Dendritic cell treated with granulocyte-macrophage colony-stimulating factor and Interleukin-4, amounts not matched to agents 40 ng/mL and 50 ng/mL, for 4 days (primary cell): ENCODE measurements around the gene ARRDC5.
"Not testable (repeated sequence)": the region's sequence is repeated elsewhere in the genome, so short reads cannot be mapped to it uniquely, and the experiment has no call there.

Experiments
- H3K27ac Mint-ChIP-seq: one replicate; pipeline ENCODE4 v1.8.0; 2022; ENCODE audit warnings: mild to moderate bottlenecking, mixed read lengths
- H3K27me3 Mint-ChIP-seq: one replicate; pipeline ENCODE4 v1.8.0; 2022; ENCODE audit warnings: mild to moderate bottlenecking, mixed read lengths
- H3K36me3 Mint-ChIP-seq: one replicate; pipeline ENCODE4 v1.8.0; 2022; ENCODE audit warnings: low read depth, mixed read lengths
- H3K4me1 Mint-ChIP-seq: one replicate; pipeline ENCODE4 v1.8.0; 2022; ENCODE audit warnings: low read depth, mixed read lengths
- H3K4me3 Mint-ChIP-seq: one replicate; pipeline ENCODE4 v1.8.0; 2022; ENCODE audit warnings: mild to moderate bottlenecking, moderate library complexity, mixed read lengths
- H3K9me3 Mint-ChIP-seq: one replicate; pipeline ENCODE4 v1.8.0; 2022; ENCODE audit warnings: mixed read lengths
- intact Hi-C: fragments of 100-400 bp; cut with micrococcal nuclease; formaldehyde crosslinking; loops from one replicate; pipeline ENCODE4 v1.15.0; 2022

The ARRDC5 gene

DNA sequence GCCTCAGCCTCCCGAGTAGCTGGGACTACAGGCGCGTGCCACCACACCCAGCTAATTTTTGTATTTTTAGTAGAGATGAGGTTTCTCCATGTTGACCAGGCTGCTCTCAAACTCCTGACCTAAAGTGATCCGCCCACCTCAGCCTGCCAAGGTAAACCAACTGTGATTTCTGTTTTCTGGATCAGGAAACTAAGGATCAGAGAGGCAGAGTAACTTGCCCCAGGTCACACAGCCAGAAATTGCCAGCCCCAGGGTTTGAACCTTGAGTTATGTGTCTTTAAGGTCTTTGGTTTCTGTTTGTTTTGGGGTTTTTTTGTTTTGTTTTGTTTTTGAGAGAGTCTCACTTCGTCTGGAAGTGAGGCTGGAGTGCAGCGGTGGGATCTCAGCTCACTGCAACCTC lies 31.0 kb downstream of the ARRDC5 start:
- peaks cover 50% of the 10 kb centered on the region for H3K4me1 Mint-ChIP-seq
- peak overlapping the region; percentile 65 for H3K27ac Mint-ChIP-seq
- H3K27me3 Mint-ChIP-seq, result no peaks in the 10 kb centered on the region
- H3K36me3 Mint-ChIP-seq, result peaks cover 13% of the 10 kb centered on the region
- intact Hi-C loops, result loop anchor here (1.0 kb wide), 2 partner anchors 40 to 160 kb away; no protein-coding TSS in a partner anchor
- no peak overlapping the region for H3K4me3 Mint-ChIP-seq
- H3K9me3 Mint-ChIP-seq, result no peaks in the 10 kb centered on the region

DNA sequence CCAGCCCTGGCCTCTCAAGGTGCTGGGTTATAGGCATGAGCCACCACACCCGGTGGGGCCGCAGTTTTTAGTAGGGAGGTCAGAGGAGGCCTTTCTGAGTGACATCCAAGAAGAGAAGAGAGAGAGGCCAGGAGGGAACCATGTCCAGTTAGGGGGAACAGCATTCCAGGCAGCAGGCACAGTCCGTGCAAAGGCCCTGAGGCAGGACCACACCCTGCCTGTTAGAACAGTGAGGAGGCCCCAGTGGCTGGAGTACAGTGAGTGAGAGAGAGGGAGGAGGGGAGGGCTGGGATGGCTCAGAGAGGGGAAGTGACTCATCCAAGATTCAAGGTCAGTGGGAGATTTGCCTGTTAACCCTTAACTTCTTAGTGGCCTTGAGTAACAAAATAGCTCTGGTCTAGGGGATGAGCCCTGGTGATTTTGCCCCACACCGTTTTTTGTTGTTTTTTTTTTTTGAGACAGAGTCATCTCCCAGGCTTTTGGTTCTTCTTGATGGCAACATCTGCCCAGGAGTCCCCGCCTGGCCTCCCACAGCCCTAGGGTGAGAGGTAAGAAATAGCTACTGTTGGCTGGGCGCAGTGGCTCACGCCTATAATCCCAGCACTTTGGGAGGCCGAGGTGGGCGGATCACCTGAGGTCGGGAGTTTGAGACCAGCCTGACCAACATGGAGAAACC lies 32.5 kb downstream of the ARRDC5 start:
- H3K9me3 Mint-ChIP-seq, result no peaks in the 10 kb centered on the region
- H3K4me3 Mint-ChIP-seq, result no peak overlapping the region
- H3K27me3 Mint-ChIP-seq, result no peaks in the 10 kb centered on the region
- H3K4me1 Mint-ChIP-seq, result peaks cover 66% of the 10 kb centered on the region
- intact Hi-C loops, result no loop called here
- H3K27ac Mint-ChIP-seq, result peak overlapping the region; percentile 96
- H3K36me3 Mint-ChIP-seq, result peaks cover 26% of the 10 kb centered on the region

DNA sequence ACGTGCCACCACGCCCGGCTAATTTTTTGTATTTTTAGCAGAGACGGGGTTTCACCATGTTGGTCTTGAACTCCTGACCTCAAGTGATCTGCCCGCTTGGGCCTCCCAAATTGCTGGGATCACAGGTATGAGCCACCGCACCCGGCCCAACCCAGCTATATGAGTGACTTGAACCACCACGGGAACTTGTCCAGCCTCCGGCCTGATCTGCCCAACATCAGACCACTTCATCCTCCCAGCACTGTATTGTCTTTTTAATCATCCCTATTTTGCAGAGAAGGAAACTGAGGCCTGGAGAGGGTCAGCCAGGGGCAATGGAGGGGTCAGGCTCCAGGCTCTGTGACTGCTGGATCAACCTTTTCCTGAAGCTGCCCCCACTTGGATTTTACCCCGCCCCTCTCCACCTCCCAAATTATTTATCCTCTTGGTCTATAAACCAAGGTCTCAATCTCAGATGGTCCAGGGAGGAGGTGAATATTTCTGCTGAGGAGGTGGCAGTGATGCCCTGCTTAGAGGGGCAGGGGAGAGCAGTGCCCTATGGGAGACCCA lies 34.3 kb downstream of the ARRDC5 start:
- Mint-ChIP-seq H3K27ac (peak overlapping the region; percentile 96), H3K4me3 (peak overlapping the region; percentile 91), H3K27me3 (no peaks in the 10 kb centered on the region), H3K36me3 (peaks cover 42% of the 10 kb centered on the region), H3K9me3 (no peaks in the 10 kb centered on the region), H3K4me1 (peaks cover 81% of the 10 kb centered on the region)
- intact Hi-C loops, result no loop called here

DNA sequence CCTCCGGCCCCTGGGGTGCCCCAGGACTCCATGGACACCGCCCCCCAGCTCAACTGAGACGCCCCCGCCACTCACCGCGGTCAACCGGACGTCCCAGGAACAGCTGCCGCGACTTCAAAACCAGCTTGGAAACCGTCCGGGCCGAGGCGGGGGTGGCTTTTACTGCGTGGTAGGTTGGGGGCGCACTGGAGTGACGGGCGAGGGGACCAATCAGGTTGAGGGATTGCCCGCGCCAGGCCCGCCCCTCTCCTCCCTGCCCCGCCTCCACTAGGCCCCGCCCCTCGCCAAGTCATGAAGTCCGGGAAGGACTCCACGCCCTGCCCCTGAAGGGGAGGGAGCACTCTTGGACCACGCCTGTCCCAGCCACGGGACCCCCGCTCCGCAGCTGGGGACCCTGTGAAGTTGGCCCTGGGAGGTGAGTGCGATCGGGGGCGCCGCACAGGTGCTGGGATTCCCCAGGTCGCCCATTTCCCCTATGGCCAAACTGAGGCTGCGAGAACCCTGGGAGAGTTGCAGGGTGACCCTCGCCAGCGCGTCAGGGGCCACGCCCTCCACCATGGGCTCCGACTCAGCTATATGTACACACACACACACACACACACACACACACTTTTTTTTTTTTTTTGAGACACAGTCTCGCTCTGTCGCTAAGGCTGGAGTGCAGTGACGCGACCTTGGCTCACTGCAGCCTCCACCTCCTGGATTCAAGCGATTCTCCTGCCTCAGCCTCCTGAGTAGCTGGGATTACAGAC lies 35.0 kb downstream of the ARRDC5 start, which contains the start of gene PLIN3:
PLIN3 (minus strand) TSS at position 134 of the 752 bp plus-strand sequence. CDS start 6,273 bp downstream, outside the sequence.
- H3K9me3 Mint-ChIP-seq, result no peaks in the 10 kb centered on the region
- peaks cover 47% of the 10 kb centered on the region for H3K36me3 Mint-ChIP-seq
- intact Hi-C loops, result no loop called here
- no peaks in the 10 kb centered on the region for H3K27me3 Mint-ChIP-seq
- H3K4me3 Mint-ChIP-seq, result peak within 1 kb of the TSS; percentile 91
- peaks cover 79% of the 10 kb centered on the region for H3K4me1 Mint-ChIP-seq
- H3K27ac Mint-ChIP-seq, result peak within 1 kb of the TSS; percentile 96

DNA sequence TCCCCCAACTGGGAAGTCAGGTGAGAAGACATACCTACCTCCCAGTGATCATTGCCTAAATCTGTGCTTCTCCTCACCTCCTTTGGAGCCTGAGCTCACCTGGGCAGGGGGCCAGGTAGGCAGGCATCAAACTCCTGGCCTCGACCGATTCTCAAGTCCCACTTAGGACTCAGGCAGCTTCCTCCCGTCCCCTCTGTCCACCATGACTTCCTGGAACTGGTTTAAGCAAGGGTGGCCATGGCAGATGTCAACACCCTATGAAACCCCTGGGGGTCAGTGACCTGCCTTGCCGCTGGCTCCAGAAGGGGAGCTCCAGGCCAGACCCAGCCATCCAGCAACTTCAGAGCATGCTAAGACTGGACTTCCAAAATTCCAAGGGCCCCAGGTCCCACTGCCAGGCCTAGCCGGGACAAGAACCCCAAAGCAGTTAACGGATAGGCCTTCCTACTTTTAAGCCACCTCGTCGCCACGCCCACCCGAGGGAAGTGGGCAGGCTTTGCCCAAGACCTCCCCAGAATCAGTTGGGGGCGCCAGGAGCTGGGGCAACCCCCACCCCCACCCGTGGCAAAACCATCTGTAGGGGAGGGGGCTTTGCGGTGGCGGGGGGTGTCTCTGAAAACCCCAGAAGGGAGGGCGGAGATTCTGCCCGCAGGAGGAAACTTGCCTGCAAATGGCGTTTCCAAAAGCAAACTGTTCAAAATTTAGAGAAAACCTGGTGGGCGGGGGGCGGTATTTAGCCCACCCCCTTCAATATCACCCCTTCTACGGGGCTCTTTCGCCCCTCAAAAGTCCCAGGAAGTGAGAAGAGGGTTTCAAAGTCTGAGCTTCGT lies 35.9 kb downstream of the ARRDC5 start:
- Mint-ChIP-seq H3K4me1 (peaks cover 70% of the 10 kb centered on the region), H3K27me3 (no peaks in the 10 kb centered on the region), H3K27ac (peak overlapping the region; percentile 96), H3K9me3 (no peaks in the 10 kb centered on the region), H3K36me3 (peaks cover 56% of the 10 kb centered on the region), H3K4me3 (peak overlapping the region; percentile 91)
- intact Hi-C loops, result no loop called here

DNA sequence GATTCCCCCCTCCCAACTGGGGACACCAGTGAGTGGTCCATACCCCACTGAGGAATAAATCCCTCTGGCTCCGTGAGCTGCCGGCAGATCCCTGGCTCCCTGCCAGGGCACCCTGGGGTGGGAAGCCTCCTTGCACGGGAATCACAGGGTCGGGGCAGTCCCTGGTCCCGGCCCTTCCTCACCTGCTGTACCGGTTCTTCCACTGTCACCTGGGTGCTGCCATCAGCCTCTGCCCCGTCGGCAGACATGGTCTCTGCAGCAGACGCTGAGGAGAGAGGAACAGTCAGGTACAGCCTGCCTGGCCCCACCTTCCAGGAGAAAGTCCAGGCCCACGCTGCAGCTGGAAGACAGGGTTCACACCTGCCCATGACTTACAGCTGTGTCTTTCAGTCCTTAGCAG lies 41.5 kb downstream of the ARRDC5 start:
- H3K36me3 Mint-ChIP-seq, result peaks cover 95% of the 10 kb centered on the region
- no peak overlapping the region for H3K4me3 Mint-ChIP-seq
- peaks cover 25% of the 10 kb centered on the region for H3K4me1 Mint-ChIP-seq
- H3K27ac Mint-ChIP-seq, result no peak overlapping the region
- no peaks in the 10 kb centered on the region for H3K9me3 Mint-ChIP-seq
- no peaks in the 10 kb centered on the region for H3K27me3 Mint-ChIP-seq
- intact Hi-C loops, result no loop called here

DNA sequence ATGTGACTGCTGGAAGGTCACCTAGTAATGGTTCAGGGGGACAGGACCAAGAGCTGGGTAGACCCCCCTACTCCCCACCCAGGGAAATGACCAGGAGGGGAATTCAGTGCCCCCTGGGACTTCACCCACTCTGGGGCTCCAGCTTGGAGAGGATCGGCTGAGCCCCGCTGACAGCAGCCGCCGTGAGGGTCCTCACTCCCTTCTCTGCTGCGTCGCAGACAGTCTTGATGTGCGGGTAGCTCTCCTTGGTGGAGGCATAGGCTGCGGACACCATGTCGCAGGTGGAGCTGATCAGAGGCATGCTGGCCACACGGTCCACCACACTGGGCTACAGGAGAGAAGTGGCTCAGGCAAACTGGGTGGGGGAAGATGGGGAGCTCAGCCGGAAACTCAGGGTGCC lies 43.0 kb downstream of the ARRDC5 start:
- intact Hi-C loops, result no loop called here
- no peak overlapping the region for H3K4me3 Mint-ChIP-seq
- no peaks in the 10 kb centered on the region for H3K27me3 Mint-ChIP-seq
- H3K27ac Mint-ChIP-seq, result no peak overlapping the region
- peaks cover 11% of the 10 kb centered on the region for H3K4me1 Mint-ChIP-seq
- H3K9me3 Mint-ChIP-seq, result no peaks in the 10 kb centered on the region
- H3K36me3 Mint-ChIP-seq, result peaks cover 97% of the 10 kb centered on the region

DNA sequence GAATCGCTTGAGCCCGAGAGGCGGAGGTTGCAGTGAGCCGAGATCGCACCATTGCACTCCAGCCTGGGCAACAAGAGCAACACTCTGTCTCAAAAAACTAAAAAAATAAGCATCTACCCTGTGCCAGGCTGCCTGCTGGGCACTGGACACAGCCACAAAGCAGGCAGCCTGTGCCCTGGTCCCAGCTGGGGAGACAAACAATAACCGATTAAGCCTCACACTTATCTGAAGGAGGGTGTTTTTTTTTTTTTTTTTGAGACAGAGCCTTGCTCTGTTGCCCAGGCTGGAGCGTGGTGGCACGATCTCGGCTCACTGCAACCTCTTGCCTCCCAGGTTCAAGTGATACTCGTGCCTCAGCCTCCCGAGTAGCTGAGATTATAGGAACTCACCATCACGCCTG lies 46.2 kb downstream of the ARRDC5 start:
- H3K27me3 Mint-ChIP-seq, intact Hi-C loops, H3K27ac Mint-ChIP-seq, H3K9me3 Mint-ChIP-seq, H3K4me3 Mint-ChIP-seq: not testable (repeated sequence)
- Mint-ChIP-seq H3K4me1 (peaks cover 11% of the 10 kb centered on the region), H3K36me3 (peaks cover 100% of the 10 kb centered on the region)

DNA sequence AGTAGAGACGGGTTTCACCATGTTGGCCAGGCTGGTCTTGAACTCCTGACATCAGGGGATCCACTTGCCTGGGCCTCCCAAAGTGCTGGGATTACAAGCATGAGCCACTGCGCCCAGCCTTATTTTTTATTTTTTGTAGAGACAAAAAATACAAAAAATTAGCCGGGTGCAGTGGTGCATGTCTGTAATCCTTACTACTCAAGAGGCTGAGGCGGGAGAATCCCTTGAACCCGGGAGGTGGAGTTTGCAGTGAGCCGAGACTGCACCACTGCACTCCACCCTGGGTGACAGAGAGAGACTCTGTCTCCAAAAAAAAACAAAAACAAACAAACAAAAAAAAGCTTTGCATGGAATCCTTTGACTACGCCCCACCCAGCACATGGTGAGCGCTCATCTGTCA lies 49.2 kb downstream of the ARRDC5 start:
- peaks cover 13% of the 10 kb centered on the region for H3K4me1 Mint-ChIP-seq
- H3K4me3 Mint-ChIP-seq, intact Hi-C loops, H3K27me3 Mint-ChIP-seq, H3K27ac Mint-ChIP-seq, H3K9me3 Mint-ChIP-seq: not testable (repeated sequence)
- H3K36me3 Mint-ChIP-seq, result peaks cover 98% of the 10 kb centered on the region

DNA sequence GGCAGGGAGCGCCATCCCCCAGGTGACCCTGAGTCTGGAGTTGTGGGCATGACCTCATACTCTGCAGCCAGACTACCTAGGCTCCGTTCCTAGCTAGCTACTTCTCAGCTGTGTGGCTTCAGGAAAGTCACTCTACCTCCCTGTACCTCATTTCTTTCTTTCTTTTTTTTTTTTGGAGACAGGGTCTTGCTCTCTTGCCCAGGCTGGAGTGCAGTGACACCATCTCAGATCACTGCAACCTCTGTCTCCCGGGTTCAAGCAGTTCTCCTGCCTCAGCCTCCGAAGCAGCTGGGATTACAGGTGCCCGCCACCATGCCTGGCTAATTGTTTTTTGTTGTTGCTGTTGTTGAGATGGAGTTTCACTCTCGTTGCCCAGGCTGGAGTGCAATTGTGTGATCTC lies 50.2 kb downstream of the ARRDC5 start:
- intact Hi-C loops, result no loop called here
- peaks cover 98% of the 10 kb centered on the region for H3K36me3 Mint-ChIP-seq
- H3K4me1 Mint-ChIP-seq, result peaks cover 13% of the 10 kb centered on the region
- no peak overlapping the region for H3K27ac Mint-ChIP-seq
- no peaks in the 10 kb centered on the region for H3K9me3 Mint-ChIP-seq
- H3K4me3 Mint-ChIP-seq, result no peak overlapping the region
- no peaks in the 10 kb centered on the region for H3K27me3 Mint-ChIP-seq

DNA sequence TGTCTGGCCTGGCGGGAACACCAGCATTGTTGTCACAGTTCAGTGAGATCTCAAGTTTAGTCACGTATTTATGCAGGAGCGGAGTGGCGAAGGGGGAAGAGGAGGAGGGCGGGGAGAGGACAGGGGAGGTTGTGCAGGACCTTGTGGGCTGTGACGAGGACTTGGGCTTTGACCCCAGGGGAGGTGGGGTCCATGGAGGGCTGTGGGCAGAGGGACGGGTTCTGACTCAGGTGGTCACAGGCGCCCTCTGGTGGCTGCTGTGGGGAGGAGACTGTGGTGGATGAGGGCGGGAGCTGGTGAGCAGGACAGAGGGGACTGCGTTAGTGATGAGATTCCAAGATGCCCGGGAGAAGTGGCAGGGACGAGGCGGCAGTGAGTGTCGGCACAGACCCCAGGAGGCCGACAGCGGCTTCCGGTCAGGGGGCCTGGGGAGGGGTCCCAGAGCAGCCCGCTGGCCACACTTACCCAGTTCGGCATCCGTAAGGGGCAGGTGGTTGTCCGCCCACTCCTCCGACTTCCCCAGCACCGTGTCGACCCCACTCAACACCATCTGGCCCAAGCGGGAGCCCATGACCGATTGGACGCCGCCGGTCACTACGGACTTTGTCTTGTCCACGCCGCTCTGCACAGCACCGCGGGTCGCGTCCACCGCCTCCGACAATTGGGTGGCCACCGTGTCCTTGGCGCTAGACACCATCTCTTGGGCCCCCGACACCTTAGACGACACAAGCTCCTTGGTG lies 51.0 kb downstream of the ARRDC5 start:
- peak overlapping the region; percentile 70 for H3K27ac Mint-ChIP-seq
- H3K27me3 Mint-ChIP-seq, result no peaks in the 10 kb centered on the region

DNA sequence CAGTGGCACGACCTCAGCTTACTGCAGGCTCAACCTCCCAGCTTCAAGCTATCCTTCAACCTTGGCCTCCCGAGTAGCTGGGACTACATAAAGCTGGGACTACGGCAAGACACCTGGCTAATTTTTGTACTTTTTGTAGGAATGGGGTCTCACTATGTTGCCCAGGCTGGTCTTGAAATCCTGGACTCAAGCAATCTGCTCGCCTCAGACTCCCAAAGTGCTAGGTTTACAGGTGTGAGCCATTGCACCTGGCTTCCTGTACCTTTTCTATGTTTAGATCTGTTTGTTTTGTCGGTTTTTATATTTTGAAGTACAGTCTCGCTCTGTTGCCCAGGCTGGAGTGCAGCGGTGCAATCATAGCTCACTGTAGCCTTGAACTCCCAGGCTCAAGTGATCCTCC lies 53.7 kb downstream of the ARRDC5 start:
- Mint-ChIP-seq H3K36me3 (peaks cover 98% of the 10 kb centered on the region), H3K4me3 (no peak overlapping the region), H3K4me1 (peaks cover 18% of the 10 kb centered on the region), H3K27me3 (no peaks in the 10 kb centered on the region), H3K27ac (no peak overlapping the region), H3K9me3 (no peaks in the 10 kb centered on the region)
- intact Hi-C loops, result no loop called here

More for the DNA sequence above, 51.0 kb downstream of the ARRDC5 start:
- H3K36me3 Mint-ChIP-seq, result peaks cover 98% of the 10 kb centered on the region
- peaks cover 13% of the 10 kb centered on the region for H3K4me1 Mint-ChIP-seq
- intact Hi-C loops, result loop anchor here (2.0 kb wide), 1 partner anchor 43 kb away; no protein-coding TSS in a partner anchor
- H3K4me3 Mint-ChIP-seq, result no peak overlapping the region
- H3K9me3 Mint-ChIP-seq, result no peaks in the 10 kb centered on the region
